GM04504 (cell line): ENCODE results near the gene JPH3.

Experiments used
- DNase-seq: peaks from one replicate; pipeline ENCODE4 v3.0.0-alpha.2; 2012; ENCODE audit warnings: low read depth

Gene JPH3

GRCh38 chr16:87626905-87627304 is 24.6 kb downstream of the JPH3 start:
- no peak for DNase-seq

GRCh38 chr16:87627542-87628245 is 25.4 kb downstream of the JPH3 start:
- no peak for DNase-seq

- no peak for DNase-seq
Measured at GRCh38 chr16:87628246-87628923, 26.1 kb downstream of the JPH3 start.

GRCh38 chr16:87628940-87629339 is 26.6 kb downstream of the JPH3 start:
- DNase-seq, result peak; percentile 29

GRCh38 chr16:87631067-87631466 is 28.8 kb downstream of the JPH3 start:
- DNase-seq, result no peak

- DNase-seq, result no peak
Measured at GRCh38 chr16:87634411-87634810, 32.1 kb downstream of the JPH3 start.

GRCh38 chr16:87635541-87636049 is 33.3 kb downstream of the JPH3 start:
- no peak for DNase-seq

- DNase-seq, result peak; percentile 65
Measured at GRCh38 chr16:87636050-87636684, 33.9 kb downstream of the JPH3 start.

- no peak for DNase-seq
Measured at GRCh38 chr16:87636741-87637140, 34.4 kb downstream of the JPH3 start.

GRCh38 chr16:87637357-87637756 is 35.0 kb downstream of the JPH3 start:
- no peak for DNase-seq

- DNase-seq, result no peak
Measured at GRCh38 chr16:87638736-87639135, 36.4 kb downstream of the JPH3 start.

- no peak for DNase-seq
Measured at GRCh38 chr16:87641721-87642120, 39.4 kb downstream of the JPH3 start.

GRCh38 chr16:87642491-87642890 is 40.2 kb downstream of the JPH3 start:
- DNase-seq, result no peak

GRCh38 chr16:87644186-87644585 is 41.9 kb downstream of the JPH3 start:
- no peak for DNase-seq

GRCh38 chr16:87644596-87644995 is 42.3 kb downstream of the JPH3 start:
- no peak for DNase-seq

- DNase-seq, result no peak
Measured at GRCh38 chr16:87645802-87646201, 43.5 kb downstream of the JPH3 start.

GRCh38 chr16:87647431-87648185 is 45.3 kb downstream of the JPH3 start:
- no peak for DNase-seq

GRCh38 chr16:87648236-87648635 is 45.9 kb downstream of the JPH3 start:
- no peak for DNase-seq

- DNase-seq, result no peak
Measured at GRCh38 chr16:87648698-87649487, 46.6 kb downstream of the JPH3 start.

GRCh38 chr16:87652386-87652785 is 50.1 kb downstream of the JPH3 start:
- DNase-seq, result no peak

- DNase-seq, result no peak
Measured at GRCh38 chr16:87652799-87653198, 50.5 kb downstream of the JPH3 start.

- no peak for DNase-seq
Measured at GRCh38 chr16:87653234-87653633, 50.9 kb downstream of the JPH3 start.
